ENCODE results near the gene DAND5.
A peak's percentile ranks its signal among the peaks of the same experiment; 100 is the strongest.

Gene DAND5

GRCh38 chr19:12983091-12983490, 13.7 kb downstream of the DAND5 start:
- no peak overlapping the region for H3K4me3 ChIP-seq (ENCODE audit: low read depth, low read length)
- DNase-seq (ENCODE audit: low read depth), result no peak
- no peak for TF ChIP-seq CTCF (IDR thresholded peaks at IDR 0.05; ENCODE audit: low read depth, low read length, missing control alignments)

GRCh38 chr19:12983542-12984142, 14.3 kb downstream of the DAND5 start:
- TF ChIP-seq CTCF (IDR thresholded peaks at IDR 0.05; ENCODE audit: low read depth, low read length, missing control alignments), result peak; percentile 81
- no peak for DNase-seq (ENCODE audit: low read depth)
- H3K4me3 ChIP-seq (ENCODE audit: low read depth, low read length), result no peak overlapping the region

- H3K4me3 ChIP-seq (ENCODE audit: low read depth, low read length), result no peak overlapping the region
- no peak for TF ChIP-seq CTCF (IDR thresholded peaks at IDR 0.05; ENCODE audit: low read depth, low read length, missing control alignments)
- DNase-seq (ENCODE audit: low read depth), result no peak
Observed at GRCh38 chr19:12984143-12984627, 14.8 kb downstream of the DAND5 start.

- no peak for DNase-seq (ENCODE audit: low read depth)
- TF ChIP-seq CTCF (IDR thresholded peaks at IDR 0.05; ENCODE audit: low read depth, low read length, missing control alignments), result no peak
Observed at GRCh38 chr19:12984683-12985048, 15.3 kb downstream of the DAND5 start.

GRCh38 chr19:12985049-12985776, 15.8 kb downstream of the DAND5 start:
- no peak for TF ChIP-seq CTCF (IDR thresholded peaks at IDR 0.05; ENCODE audit: low read depth, low read length, missing control alignments)
- H3K4me3 ChIP-seq (ENCODE audit: low read depth, low read length), result no peak overlapping the region
- no peak for DNase-seq (ENCODE audit: low read depth)

More at GRCh38 chr19:12984683-12985048, 15.3 kb downstream of the DAND5 start:
- H3K4me3 ChIP-seq (ENCODE audit: low read depth, low read length), result no peak overlapping the region

GRCh38 chr19:12986726-12987125, 17.4 kb downstream of the DAND5 start:
- H3K4me3 ChIP-seq (ENCODE audit: low read depth, low read length), result no peak overlapping the region
- DNase-seq (ENCODE audit: low read depth), result no peak
- TF ChIP-seq CTCF (IDR thresholded peaks at IDR 0.05; ENCODE audit: low read depth, low read length, missing control alignments), result no peak

All from GM12864 (cell line).